Thyroid gland (tissue), 4 donors: Measurements from ENCODE around the gene CES5A.

Experiments
- POLR2A ChIP-seq, 2 donors: fragments of 450-650 bp; IDR thresholded peaks; one replicate each; pipeline ENCODE4 v1.6.1; 2017; ENCODE audit warnings: antibody characterized with exemption in 2 of 2, mild to moderate bottlenecking in 2 of 2, moderate library complexity in 1 of 2
- TF ChIP-seq, protein P1 (sequence below), 6 experiments: fragments of 200-600 bp in 3 of 6; fragments of 450-650 bp in 3 of 6; sonication (generic) in 3 of 6; IDR thresholded peaks; one replicate each; pipeline ENCODE4 v1.5.1; 2016 to 2019; ENCODE audit warnings: antibody characterized with exemption in 6 of 6, mild to moderate bottlenecking in 2 of 6, inconsistent platforms in 1 of 6, moderate library complexity in 1 of 6

DNA sequence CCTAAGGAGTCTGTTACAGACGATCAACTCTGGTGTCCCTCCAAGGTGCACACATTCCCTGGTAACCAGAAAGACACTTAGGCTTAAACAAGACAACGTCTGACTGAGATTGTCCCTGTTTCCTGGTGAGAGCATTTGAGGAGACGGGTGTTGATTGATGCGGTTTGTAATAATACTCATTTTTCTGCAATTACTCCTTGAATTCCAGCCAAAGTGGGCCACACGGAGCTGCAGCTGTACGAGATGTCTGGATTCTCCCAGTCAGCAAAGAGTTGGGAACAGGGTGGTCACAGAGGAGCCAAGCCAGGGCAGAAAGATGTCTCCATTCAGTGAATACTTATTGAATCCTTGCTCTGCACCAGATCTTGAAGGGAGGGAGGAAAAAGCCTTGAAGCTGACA, 30.9 kb upstream of the CES5A start:
- TF ChIP-seq, protein P1, sequence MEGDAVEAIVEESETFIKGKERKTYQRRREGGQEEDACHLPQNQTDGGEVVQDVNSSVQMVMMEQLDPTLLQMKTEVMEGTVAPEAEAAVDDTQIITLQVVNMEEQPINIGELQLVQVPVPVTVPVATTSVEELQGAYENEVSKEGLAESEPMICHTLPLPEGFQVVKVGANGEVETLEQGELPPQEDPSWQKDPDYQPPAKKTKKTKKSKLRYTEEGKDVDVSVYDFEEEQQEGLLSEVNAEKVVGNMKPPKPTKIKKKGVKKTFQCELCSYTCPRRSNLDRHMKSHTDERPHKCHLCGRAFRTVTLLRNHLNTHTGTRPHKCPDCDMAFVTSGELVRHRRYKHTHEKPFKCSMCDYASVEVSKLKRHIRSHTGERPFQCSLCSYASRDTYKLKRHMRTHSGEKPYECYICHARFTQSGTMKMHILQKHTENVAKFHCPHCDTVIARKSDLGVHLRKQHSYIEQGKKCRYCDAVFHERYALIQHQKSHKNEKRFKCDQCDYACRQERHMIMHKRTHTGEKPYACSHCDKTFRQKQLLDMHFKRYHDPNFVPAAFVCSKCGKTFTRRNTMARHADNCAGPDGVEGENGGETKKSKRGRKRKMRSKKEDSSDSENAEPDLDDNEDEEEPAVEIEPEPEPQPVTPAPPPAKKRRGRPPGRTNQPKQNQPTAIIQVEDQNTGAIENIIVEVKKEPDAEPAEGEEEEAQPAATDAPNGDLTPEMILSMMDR (IDR thresholded peaks at IDR 0.05) = no peak
- no peak for TF ChIP-seq POLR2A (IDR thresholded peaks at IDR 0.05)
